Fibroblast of the aortic adventitia (primary cell): Measurements from ENCODE around the gene PKNOX2. TPM values are rescaled to one million over a fixed set of nuclear protein-coding genes. Genes with fewer than 3 reads are reported as not detected.

ENCODE experiments used
- DNase-seq: peaks from one replicate; pipeline ENCODE4 v3.0.0-alpha.2; 2010; ENCODE audit warnings: low read depth
- H3K4me3 ChIP-seq: 2 replicates; pipeline ENCODE4 v1.5.1; 2011; ENCODE audit warnings: low read depth, mild to moderate bottlenecking, control low read depth, low read length, moderate library complexity
- CTCF ChIP-seq: IDR thresholded peaks from 2 replicates; pipeline ENCODE4 v1.5.1; 2011; ENCODE audit warnings: mild to moderate bottlenecking, low read length, control low read depth, inconsistent platforms; ENCODE audit not compliant: insufficient read depth
- total RNA-seq: library from RNA; depleted of rRNA; stranded (reverse); fragments of >200 nt; gene quantifications from 2 replicates; pipeline ENCODE4 v1.2.3, GENCODE V29; 2012; ENCODE audit warnings: low replicate concordance

The PKNOX2 gene
- total RNA-seq, 1 donor: 2.0 TPM

GRCh38 chr11:125326126-125326525 lies 161.6 kb downstream of the PKNOX2 start:
- H3K4me3 ChIP-seq: no peak overlapping the region
- TF ChIP-seq CTCF: no peak
- no peak for DNase-seq

GRCh38 chr11:125327518-125328224 lies 163.1 kb downstream of the PKNOX2 start:
- no peak for DNase-seq
- no peak for TF ChIP-seq CTCF
- H3K4me3 ChIP-seq: no peak overlapping the region

- no peak overlapping the region for H3K4me3 ChIP-seq
These were observed 163.7 kb downstream of the PKNOX2 start for GRCh38 chr11:125328225-125328580.

GRCh38 chr11:125329786-125330185 lies 165.2 kb downstream of the PKNOX2 start:
- DNase-seq: no peak
- no peak for TF ChIP-seq CTCF
- H3K4me3 ChIP-seq: no peak overlapping the region

More at GRCh38 chr11:125328225-125328580, 163.7 kb downstream of the PKNOX2 start:
- DNase-seq: no peak
- TF ChIP-seq CTCF: no peak

GRCh38 chr11:125330462-125331325 lies 166.1 kb downstream of the PKNOX2 start:
- DNase-seq: no peak
- no peak for TF ChIP-seq CTCF

GRCh38 chr11:125331357-125332035 lies 166.9 kb downstream of the PKNOX2 start:
- H3K4me3 ChIP-seq: no peak overlapping the region
- TF ChIP-seq CTCF: no peak
- no peak for DNase-seq

More at GRCh38 chr11:125330462-125331325, 166.1 kb downstream of the PKNOX2 start:
- no peak overlapping the region for H3K4me3 ChIP-seq
